NCI-H2171 treated with DMSO at 0.1 percent for 48 hours (cell line): ENCODE results near the gene NVL.
A peak's percentile ranks its signal among the peaks of the same experiment; 100 is the strongest.
"Not testable (repeated sequence)": the region's sequence is repeated elsewhere in the genome, so short reads cannot be mapped to it uniquely, and the experiment has no call there.

Experiments used
- DNase-seq: peaks from one replicate; lab custom pipeline; 2025; lab: John Stamatoyannopoulos, UW

NVL gene

DNA sequence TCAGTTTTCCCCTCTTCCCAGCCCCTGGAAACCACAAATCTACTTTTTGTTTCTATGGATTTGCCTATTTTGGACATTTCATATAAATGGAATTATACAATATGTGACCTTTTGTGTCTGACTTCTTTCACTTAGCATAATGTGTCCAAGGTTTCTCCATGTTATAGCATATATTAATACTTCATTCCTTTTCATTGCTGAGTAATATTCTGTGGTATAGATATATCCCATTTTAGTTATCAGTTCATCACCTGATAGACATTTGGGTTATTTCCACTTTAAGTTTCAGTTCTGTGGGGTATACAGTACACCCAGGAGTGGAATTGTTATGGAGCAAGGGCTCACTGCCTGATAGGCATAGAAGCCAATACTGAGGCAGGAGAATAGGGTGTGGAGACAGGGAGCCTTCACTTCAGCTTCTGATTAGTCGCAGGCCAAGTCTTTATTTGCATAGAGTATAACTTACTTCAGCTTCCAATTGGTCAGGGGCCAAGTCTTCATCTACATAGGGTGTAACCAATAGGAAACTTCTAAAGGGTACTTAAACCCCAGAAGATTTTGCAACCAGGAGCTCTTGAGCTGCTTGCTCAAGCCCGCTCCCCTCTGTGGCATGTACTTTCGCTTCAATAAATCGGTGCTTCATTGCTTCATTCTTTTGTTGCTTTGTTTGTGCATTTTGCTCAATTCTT lies 8.3 kb upstream of the NVL start:
- no peak for DNase-seq

DNA sequence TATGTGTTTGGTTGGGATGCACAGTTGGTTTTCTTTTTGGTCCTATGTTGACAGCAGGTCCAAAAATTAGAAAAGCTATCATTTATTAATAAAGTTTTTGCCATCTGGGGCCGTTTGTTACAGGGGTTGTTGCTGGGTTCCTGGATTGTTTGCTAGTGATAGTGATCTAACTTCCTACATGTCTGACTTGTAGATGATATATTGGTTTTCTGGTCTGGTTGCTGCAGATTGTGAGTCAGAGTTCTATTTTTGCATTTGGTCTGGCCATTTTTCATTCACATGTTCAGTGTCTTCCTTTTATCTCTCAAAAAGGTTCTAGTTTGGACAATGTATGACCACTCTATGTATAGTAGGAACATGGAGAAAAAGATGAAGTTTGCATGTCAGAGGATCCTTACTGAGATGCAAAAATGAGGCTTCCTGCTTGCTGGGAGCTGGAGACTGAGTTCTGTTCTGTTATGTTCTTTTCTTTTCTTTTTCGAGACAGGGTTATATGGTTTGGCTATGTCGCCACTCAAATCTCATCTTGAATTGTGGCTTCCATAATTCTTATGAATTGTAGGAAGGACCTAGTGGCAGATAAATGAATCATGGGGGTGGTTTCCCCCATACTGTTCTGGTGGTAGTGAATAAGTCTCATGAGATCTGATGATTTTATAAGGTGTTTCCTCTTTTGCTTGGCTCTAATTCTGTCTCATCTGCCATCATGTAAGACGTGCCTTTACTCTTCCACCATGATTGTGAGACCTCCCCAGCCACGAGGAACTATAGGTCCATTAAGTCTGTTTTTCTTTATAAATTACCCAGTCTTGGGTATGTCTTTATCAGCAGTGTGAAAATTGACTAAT lies 4.2 kb upstream of the NVL start:
- DNase-seq: no peak

DNA sequence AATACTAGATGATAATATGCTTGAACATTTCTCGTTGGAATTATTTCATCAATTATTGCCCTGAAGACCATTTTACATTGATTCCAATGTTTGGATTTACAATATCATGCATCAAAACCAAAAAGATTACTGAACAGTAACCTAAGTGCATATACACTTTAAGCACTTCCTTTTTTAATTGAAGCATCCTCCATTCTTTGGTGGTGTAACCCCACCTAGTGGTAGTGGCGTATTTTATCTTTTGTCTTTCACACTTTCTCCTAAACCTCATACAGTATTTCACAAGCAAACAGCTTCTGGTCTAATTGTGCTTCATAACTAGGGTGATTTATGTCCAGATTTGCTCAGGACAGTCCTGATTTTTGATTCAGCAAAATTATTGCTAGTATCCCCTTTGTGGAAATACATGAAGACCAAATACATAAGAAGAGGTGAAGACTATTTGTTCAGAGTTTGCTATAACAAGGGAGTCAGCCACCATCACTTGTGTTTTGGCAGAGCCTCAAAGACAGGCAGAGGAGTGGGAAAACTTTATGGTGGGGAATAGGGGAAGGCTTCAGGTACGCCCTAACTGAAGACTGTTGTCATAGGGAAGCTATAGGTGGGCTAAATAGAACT lies 3.4 kb upstream of the NVL start:
- DNase-seq: peak; percentile 73

DNA sequence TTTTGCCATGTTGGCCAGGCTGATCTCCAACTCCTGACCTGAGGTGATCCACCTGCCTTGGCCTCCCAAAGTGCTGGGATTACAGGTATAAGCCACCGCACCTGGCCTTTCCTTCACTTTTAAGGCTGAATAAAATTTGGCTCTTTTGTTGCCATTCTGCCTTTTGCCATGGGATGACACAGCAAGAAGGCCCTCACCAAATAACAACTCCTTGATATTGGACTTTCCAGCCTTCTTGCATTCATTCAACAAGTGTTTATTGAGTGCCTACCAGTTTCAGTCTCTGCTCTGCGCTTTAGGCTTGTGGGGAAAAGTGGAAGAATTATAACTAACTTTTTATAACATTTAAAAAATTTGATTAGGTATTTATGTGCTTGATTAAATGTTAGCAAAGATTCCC lies 1.9 kb upstream of the NVL start:
- no peak for DNase-seq

DNA sequence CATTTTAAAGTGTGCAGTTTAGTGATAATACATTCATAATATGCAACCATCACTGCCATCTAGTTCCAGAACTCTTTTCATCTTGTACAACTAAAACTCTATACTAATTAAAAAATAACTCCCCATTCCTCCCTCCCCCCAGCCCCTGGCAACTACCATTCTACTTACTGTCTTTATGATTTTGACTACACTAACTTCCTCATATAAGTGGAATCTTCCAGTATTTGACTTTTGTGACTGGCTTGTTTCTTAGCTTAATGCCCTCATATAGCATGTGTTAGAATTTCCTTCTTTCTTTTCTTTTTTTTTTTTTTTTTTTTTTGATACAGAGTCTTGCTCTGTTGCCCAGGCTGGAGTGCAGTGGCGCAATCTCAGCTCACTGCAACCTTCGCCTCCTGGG lies 1.4 kb upstream of the NVL start:
- DNase-seq: no peak

DNA sequence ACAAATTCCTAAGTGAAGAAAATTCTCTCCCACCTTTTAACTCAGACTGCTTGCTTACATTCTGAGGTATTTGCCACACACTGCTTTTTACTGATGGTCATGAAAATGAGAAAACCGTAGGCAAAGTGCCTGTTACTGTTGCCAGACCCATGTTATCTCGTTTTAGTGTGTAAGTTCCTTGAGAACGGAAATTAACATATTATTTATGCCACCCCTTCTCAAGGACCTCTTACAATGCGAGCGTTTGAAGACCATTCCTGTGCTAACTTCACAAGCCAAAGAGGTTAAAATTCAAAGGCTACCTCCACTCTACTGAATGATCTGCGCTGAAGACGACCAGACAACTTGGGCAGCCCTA lies 509 bp downstream of the NVL start:
- DNase-seq: no peak

DNA sequence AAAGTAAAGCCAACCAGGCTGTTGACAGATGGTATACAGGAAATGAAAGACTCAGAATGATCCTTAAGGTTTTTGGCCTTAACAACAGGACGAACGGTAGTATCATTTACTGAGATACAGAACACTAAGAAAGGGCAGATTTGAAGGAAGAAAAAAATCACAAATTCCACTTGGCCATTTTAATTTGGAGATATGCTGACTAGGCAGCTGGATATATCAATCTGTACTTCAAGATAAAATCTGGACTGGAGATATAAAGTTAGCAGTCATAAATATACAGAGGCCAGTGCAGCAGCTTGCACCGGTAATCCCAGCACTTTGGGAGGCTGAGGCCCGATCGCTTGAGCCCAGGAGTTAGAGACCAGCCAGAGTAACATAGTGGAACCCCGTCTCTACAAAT lies 1.3 kb downstream of the NVL start:
- DNase-seq: no peak

DNA sequence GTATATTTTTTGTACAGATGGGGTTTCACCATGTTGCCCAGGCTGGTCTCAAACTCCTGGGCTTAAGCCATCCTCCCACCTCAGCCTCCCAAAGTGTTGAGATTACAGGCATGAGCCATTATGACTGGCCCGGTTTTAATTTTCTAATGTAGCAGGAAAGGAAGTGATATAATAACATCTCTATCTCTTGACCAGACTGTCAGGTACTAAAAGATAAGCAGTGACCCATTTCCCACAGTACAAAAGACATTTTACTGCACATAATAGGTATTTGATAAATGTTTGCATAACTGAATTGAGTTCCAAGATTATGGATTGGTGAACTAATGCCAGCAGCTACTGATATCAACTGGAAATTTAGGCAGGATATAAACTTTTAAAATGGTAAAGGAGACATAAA lies 4.0 kb downstream of the NVL start:
- DNase-seq: no peak

DNA sequence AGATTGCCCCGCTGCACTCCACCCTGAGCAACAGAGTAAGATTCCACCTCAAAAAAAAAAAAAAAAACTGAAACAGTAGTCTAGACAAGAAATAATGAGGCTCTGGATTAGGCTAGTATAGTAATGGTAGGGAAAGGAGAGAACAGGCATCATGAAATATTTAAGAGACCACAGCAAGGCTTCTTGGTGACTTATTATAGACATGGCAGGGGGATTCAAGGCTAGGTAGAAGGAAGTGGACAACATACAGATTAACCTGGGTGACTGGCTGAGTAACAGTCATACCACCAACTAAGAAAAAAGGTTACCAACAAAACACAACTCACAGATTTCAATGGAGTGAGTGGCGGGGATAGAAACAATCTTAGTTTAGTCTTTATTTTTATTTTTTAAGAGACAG lies 8.3 kb downstream of the NVL start:
- no peak for DNase-seq

DNA sequence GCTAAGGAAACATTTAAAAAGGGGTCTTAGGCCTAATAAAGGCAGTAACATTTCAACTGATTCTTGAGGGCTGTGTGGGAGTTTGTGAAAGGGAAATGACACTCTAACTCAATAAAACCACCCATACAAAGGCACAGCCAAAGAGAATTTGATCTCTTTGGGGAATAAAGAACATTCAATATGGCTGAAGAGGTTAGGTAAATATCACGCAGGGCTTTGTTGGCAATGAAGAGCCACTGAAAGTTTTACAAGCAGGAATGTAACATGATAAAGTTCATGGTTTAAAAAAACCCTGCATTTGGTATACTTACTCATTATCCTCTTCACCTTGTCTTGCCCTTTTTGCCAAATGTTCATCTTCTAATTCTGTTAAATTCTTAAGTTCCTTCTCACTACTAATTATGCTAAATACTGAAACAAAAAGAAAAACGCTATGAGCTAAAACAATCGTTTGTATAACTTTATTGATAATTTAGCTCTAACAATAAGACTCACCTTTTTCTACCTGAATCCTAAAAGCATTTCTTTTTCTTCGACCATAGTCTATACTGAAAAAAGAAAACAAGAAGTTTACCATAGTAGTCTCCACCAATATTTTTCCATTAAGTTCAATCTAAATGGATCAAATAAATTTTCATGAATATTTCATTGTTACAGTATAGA lies 12.5 kb downstream of the NVL start:
- DNase-seq: peak; percentile 65

DNA sequence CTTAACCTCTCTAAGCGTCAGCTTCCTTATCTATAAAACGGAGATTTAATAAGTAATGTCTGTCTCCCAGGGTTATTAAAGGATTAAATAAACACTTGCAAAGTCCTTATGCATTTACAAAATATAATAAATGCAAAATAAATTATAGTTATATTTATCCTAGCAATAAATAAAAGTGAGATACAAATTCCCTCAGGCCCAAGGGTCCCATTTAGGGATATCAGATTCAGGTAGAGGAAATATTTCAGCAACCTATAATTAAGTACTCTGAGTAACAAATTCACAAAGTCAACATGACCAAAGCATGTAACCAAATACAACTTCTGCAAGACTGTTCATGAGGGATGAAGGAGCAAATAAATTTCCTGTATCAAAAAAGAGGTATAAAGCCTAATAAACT lies 17.9 kb downstream of the NVL start:
- no peak for DNase-seq

DNA sequence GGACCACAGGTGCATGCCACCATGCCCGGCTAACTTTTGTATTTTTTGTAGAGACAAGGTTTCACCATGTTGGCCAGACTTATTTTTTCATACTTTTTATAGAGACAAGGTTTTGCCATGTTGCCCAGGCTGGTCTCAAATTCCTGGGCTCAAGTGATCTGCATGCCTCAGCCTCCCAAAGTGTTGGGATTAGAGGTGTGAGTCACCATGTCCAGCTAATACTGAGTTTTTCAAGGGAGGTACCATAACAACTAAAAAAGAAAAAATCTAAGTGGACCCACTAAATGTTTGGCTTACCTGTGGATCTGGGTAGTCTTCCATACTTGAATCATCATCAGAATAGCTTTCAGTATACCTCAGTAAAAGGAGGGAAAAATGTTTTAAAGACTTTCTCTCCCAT lies 18.5 kb downstream of the NVL start:
- not testable (repeated sequence) for DNase-seq

DNA sequence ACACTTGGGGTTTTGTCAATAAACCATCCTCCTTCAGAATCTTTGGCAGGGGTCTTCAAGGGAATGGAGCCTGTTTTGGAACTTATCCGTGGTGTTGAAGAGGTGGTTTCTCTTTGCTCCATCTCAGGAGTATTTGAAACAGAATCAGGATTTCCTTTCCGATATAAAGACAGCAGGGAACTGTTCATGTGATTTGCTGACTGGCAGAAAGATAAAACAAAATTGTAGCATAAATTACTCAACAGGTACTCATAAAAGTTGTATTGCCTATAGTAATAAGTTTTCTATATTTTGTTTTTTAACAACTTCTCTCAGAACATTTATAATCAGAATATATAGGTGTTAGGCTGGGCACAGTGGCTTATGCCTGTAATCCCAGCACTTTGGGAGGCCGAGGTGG lies 21.9 kb downstream of the NVL start:
- no peak for DNase-seq

DNA sequence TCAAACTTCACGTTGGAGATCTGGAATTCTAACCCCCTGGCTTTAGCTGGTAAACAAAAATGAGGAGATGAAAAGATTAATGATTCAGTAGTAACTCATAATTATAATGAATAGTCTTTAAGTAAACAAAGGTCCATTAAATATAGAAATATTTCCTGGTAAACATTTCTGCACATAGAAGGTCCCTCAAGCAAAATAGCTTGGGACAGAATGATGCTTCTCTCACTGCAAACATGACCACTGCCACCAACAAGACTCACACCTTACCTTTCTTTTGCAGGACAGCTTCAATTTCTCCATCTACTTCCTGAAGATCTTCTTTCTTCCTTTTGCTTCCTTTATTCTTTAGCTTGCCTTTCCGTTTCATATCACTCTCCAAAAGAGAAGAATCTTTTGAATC lies 25.2 kb downstream of the NVL start:
- DNase-seq: no peak

DNA sequence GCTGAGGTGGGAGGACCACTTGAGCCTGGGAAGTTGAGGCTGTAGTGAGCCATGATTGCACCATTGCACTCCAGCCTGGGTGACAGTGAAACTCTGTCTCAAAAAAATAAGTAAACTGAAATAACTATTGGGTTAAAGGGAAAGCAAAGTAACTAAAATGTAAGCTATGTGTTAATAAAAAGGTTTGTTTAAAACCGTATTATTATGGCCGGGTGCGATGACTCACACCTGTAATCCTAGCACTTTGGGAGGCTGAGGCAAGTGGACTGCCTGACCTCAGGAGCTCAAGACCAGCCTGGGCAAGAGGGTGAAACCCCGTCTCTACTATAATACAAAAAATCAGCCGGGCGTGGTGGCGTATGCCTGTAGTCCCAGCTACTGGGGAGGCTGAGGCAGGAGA lies 27.0 kb downstream of the NVL start:
- DNase-seq: no peak

DNA sequence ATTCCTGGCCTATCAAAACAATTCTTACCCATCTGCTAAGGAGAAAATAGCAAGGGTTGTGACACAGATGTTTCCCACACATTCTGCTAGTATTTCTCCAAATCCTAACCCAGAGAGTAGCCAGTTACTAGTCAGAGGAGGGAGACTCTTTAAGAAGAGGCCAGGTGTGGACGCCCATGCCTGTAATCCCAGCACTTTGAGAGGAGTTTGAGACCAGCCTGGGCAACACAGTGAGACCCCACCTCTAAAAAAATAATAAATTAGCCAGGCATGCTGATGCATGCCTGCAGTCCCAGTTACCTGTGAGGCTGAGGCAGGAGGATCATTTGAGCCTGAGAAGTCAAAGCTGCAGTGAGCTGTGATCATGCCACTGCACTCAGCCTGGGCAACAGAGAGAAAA lies 28.6 kb downstream of the NVL start:
- DNase-seq: no peak

DNA sequence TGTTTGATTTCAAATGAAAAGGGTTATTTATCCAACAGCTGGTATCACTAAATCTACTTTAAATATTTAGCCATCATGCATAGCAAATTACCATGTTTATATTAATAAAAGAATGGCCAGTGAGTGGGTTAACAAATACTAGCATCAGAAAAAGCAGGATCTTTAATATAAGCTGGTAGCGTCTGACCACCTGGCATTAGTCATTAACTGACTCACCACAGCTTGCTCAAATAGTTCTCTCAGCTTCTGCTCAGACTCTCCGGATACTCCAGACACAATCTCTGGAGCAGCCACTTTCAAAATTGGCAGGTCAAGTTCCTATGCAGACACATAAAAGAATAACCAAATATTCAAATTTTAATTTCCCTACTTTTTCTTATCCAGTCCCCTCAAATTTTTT lies 29.6 kb downstream of the NVL start:
- DNase-seq: no peak

DNA sequence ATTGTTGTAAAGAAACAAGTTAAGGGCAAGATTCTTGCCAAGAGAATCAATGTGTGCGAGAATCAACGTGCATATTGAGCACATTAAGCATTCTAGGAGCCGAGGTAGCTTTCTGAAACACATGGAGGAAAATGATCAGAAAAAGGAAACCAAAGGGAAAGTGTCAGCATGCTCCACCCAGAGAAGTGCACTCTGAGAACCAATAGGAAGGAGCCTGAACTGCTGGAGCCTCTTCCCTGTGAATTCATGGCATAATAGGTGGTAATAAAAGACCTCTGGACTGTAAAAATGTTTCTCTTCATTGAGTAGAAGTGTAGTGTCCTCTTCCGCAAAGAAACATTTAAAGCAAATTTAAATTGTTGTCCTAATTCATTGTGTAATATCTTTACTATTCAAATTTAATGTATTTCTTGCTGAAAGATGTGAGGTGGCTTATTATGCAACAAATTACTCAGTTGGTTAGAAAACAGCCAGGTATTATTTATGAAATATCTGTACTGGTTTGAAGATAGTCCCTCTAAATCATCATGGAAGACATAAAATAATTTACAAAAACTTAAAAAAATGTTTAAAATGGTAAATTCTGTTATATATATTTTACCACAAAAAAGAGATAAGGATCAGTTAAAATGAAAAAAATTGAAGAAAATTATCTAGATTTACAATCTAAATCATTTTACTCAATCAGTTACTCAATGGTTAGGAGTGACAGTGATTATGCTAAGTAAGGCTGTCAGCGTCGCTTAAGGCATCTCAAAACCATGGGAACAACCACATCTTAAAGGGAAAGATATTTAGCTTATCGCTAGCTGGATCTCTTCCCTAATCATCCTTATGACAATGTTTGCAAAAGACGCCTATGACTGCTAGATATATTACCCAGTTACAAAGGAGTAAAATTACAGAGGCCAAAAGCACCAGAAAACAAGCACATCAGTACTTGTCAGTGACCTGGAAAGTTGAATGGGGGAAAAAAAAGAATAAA lies 31.3 kb downstream of the NVL start:
- no peak for DNase-seq

DNA sequence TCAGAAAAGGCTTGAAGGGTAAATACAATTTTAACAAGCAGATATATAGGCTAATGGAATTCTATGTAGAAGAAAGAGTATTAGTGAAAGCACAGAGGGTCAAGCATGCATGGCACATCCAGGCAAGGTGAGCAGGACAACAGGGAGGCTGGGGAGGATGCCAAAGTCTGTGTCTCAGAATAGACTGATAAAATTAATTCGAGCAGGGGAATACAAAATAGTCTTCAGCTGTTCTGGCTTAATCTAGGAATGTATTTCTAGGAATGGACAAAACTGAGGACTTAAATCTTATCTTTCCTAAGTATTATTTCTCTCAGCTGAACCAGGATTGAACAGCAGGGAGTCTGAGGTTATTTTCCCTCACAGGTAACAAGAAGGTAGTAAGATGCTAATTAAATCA lies 35.2 kb downstream of the NVL start:
- no peak for DNase-seq

DNA sequence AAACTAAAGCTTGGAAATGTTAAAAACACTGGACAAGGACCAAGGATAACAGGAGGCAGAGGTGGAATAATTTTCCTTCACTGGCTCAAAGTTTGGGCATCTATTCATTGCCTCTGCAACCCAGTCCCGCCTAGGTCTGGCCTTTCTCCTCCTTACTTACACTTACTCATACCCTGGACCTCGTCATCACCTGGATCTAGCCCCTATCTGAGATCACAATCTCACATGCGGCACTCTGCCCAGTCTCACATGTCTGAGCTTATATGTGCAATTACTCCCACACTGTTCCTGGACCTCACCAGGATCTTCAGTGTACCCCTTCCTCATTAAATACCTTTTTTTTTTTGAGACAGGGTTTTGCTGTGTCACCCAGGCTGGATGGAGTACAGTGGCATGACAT lies 37.6 kb downstream of the NVL start:
- no peak for DNase-seq

DNA sequence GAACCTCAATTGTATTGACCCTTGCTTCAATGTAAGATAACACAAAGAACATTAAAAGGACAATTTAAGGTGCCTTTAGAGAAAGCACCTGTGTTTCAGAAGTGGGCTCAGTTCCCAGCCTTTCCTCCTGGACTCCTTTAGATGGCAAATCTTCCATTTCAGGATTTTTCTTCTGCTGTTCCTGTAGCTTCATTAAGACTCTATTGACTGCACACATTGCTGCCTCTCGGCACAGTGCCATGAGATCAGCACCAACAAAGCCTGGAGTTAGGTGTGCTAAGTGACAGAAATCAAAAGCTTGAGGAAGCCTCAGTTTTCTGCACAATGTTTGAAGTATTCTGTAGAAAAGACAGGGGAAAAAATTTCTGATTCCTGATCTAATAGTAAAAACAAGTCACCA lies 40.6 kb downstream of the NVL start:
- no peak for DNase-seq

DNA sequence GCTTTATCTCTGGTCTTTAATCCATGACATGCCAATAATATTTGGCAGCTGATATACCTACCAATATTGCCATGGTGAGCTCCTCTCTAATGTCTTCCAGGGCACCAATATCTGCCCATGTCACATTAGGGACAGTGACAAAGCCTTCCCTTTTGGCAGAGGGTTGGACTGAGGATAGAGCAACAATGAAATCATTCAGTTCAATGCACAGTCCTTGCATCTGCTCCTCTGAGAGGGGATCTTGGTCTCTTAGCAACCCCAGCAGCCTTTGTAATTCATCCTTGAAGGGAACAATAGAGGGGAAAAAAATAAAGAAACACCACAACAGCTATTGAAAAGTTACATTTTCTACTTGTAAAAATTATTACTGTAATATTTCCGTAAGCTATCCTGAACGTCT lies 42.3 kb downstream of the NVL start:
- DNase-seq: peak; percentile 79
